VCaP (cell line): ENCODE results near the gene MLST8.

Experiments
- H3K27ac ChIP-seq: fragments of 450-650 bp; 2 replicates; pipeline ENCODE4 v1.5.1; 2017
- CTCF ChIP-seq: fragments of 450-650 bp; conservative IDR thresholded peaks from 2 replicates; pipeline ENCODE4 v1.5.1; 2017; ENCODE audit warnings: mild to moderate bottlenecking, moderate library complexity

Gene MLST8

DNA sequence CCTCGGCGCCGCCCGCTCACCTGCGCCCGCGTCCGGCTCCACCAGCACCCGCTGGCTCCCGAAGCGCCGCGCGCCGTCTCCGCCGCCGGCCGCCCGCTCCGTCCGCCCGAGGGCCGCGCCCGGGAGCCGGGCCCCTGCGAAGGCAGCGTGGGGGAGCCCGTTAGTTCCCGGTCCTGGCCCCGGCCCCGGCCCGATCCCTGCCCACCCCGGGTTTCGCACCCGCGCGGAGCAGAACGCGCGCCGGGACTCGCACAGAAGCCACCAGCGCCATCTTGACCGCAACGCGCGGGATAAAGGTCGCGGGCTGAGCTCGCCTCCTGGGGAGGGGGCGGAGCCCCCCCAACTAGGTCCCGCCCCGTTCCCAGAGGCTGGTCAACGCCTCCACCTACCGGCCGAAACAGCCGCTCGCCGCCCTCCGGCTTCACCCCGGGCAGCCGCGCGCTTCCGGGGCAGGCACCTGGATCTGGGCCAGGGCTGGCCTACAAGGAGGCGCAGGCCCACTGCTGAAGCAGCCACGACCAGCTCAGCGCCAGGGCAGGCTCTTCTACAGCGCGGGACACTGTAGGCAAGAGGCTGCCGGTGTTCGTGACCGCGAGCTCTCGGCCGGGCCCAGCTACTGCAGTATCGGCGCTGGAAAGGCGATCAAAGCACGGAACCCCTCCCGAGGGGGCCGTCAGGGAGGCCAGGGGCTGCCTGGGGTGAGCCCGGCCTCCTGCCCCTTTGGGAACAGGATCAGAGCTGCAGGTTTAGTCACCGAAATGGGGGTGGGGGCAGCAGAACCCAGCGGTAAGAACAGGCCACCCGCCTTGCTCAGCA, 46.2 kb downstream of the MLST8 start, which contains the start of gene ECI1:
Gene ECI1, minus strand, starts transcription at position 292 of the 816 bp plus-strand sequence. Its CDS starts 21 bp downstream, at position 271.
- peak within 1 kb of the TSS; percentile 87 for H3K27ac ChIP-seq

GRCh38 chr16:2252806-2253148, 47.5 kb downstream of the MLST8 start:
- peak overlapping the region; percentile 87 for H3K27ac ChIP-seq

More for the DNA sequence above, 46.2 kb downstream of the MLST8 start, which contains the start of gene ECI1:
- TF ChIP-seq CTCF = peak; percentile 66

GRCh38 chr16:2253293-2253692, 48.0 kb downstream of the MLST8 start:
- no peak overlapping the region for H3K27ac ChIP-seq
- TF ChIP-seq CTCF = no peak

More at GRCh38 chr16:2252806-2253148, 47.5 kb downstream of the MLST8 start:
- TF ChIP-seq CTCF = no peak

GRCh38 chr16:2256531-2257140, 51.4 kb downstream of the MLST8 start:
- no peak overlapping the region for H3K27ac ChIP-seq
- TF ChIP-seq CTCF = no peak

GRCh38 chr16:2257726-2258125, 52.5 kb downstream of the MLST8 start:
- TF ChIP-seq CTCF = no peak
- no peak overlapping the region for H3K27ac ChIP-seq

DNA sequence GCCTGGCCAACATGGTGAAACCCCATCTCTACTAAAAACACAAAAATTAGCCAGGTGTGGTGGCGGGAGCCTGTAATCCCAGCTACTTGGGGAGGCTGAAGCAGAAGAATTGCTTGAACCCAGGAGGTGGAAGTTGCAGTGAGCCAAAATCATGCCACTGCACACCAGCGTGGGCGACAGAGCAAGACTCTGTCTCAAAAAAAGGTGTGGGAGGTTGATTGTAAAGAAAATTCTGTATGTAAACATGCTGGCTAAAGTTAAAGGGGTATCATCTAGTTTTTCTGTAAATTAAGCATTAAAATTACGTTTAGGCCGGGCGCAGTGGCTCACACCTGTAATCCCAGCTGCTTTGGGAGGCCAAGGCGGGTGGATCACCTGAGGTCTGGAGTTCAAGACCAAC, 53.3 kb downstream of the MLST8 start:
- peak overlapping the region; percentile 60; the same call in 1 of the 2 replicates for H3K27ac ChIP-seq
